Neural progenitor cell (in vitro differentiated cells): ENCODE data around the gene DUOX1.

Experiments used
- CTCF ChIP-seq: fragments of 200-600 bp; sonication (generic); IDR thresholded peaks from 2 replicates; pipeline ENCODE4 v1.5.1; 2017; ENCODE audit warnings: antibody characterized with exemption, mild to moderate bottlenecking
- EZH2 ChIP-seq: fragments of 200-600 bp; sonication (generic); IDR thresholded peaks from 2 replicates; pipeline ENCODE4 v1.6.1; 2017; ENCODE audit warnings: antibody characterized with exemption, mild to moderate bottlenecking, moderate library complexity
- EZH2phosphoT487 ChIP-seq: fragments of 200-600 bp; sonication (generic); IDR thresholded peaks from 2 replicates; pipeline ENCODE4 v1.6.1; 2017; ENCODE audit warnings: antibody characterized with exemption

GRCh38 chr15:45118131-45118588 lies 11.6 kb upstream of the DUOX1 start:
- TF ChIP-seq CTCF (peak; percentile 99), EZH2 (no peak), EZH2phosphoT487 (no peak)
